Measurements from ENCODE around the gene THSD8. TPM values are rescaled to one million over a fixed set of nuclear protein-coding genes. Genes with fewer than 3 reads are reported as not detected.

THSD8 gene
- total RNA-seq, 1 donor from 2014 or later: not detected

- Histone ChIP-seq H2AFZ (replicated peaks) (peak overlapping the region; percentile 83), H3K27ac (no peak overlapping the region), H3K4me3 (peak overlapping the region; percentile 83), H4K20me1 (ENCODE audit: low read depth) (peaks cover 12% of the 10 kb centered on the region), H3K36me3 (no peaks in the 10 kb centered on the region), H3K4me2 (peak overlapping the region; percentile 95), H3K27me3 (peaks cover 12% of the 10 kb centered on the region), H3K9ac (no peak overlapping the region), H3K9me3 (ENCODE audit: low read depth) (no peaks in the 10 kb centered on the region), H3K79me2 (ENCODE audit: low read depth) (peaks cover 35% of the 10 kb centered on the region), H3K4me1 (peaks cover 10% of the 10 kb centered on the region), H3F3A (ENCODE audit: low read depth) (peaks cover 31% of the 10 kb centered on the region)
- TF ChIP-seq CTCF (IDR thresholded peaks at IDR 0.05): no peak
- no peak for TF ChIP-seq EZH2phosphoT487 (IDR thresholded peaks at IDR 0.05)
- no peak for TF ChIP-seq EZH2 (IDR thresholded peaks at IDR 0.05)
- H3K4me1 Mint-ChIP-seq: peaks cover 28% of the 10 kb centered on the region
- peaks cover 6% of the 10 kb centered on the region for H3K27me3 Mint-ChIP-seq (ENCODE audit: insufficient read depth, low read depth)
- H3K9me3 Mint-ChIP-seq: no peaks in the 10 kb centered on the region
- H3K36me3 Mint-ChIP-seq: peaks cover 3% of the 10 kb centered on the region
- no peak for DNase-seq (ENCODE audit: low spot score)
- H3K4me3 Mint-ChIP-seq: peak overlapping the region; percentile 94
- no peak overlapping the region for H3K27ac Mint-ChIP-seq
These were observed 618 bp downstream of the THSD8 start for GRCh38 chr19:12802267-12803106.

GRCh38 chr19:12804051-12804450 is 2.2 kb downstream of the THSD8 start:
- Histone ChIP-seq H3K9me3 (ENCODE audit: low read depth) (no peaks in the 10 kb centered on the region), H3K4me2 (no peak overlapping the region), H4K20me1 (ENCODE audit: low read depth) (peaks cover 12% of the 10 kb centered on the region), H3K27me3 (peaks cover 12% of the 10 kb centered on the region), H3K4me3 (no peak overlapping the region), H3F3A (ENCODE audit: low read depth) (peaks cover 16% of the 10 kb centered on the region), H3K27ac (no peak overlapping the region), H2AFZ (replicated peaks) (no peak overlapping the region), H3K79me2 (ENCODE audit: low read depth) (peaks cover 39% of the 10 kb centered on the region), H3K4me1 (peaks cover 11% of the 10 kb centered on the region), H3K36me3 (no peaks in the 10 kb centered on the region), H3K9ac (no peak overlapping the region)
- H3K4me1 Mint-ChIP-seq: peaks cover 32% of the 10 kb centered on the region
- H3K4me3 Mint-ChIP-seq: peak overlapping the region; percentile 43
- H3K36me3 Mint-ChIP-seq: peaks cover 9% of the 10 kb centered on the region
- DNase-seq (ENCODE audit: low spot score): no peak
- H3K27me3 Mint-ChIP-seq (ENCODE audit: insufficient read depth, low read depth): peaks cover 6% of the 10 kb centered on the region
- H3K27ac Mint-ChIP-seq: no peak overlapping the region
- TF ChIP-seq EZH2 (IDR thresholded peaks at IDR 0.05) (no peak), EZH2phosphoT487 (IDR thresholded peaks at IDR 0.05) (no peak), CTCF (IDR thresholded peaks at IDR 0.05) (no peak)
- no peaks in the 10 kb centered on the region for H3K9me3 Mint-ChIP-seq

- peaks cover 12% of the 10 kb centered on the region for H3K36me3 Mint-ChIP-seq
- peaks cover 26% of the 10 kb centered on the region for H3K4me1 Mint-ChIP-seq
- Histone ChIP-seq H3K27ac (no peak within 1 kb of the TSS), H3K79me2 (ENCODE audit: low read depth) (peaks cover 16% of the 10 kb centered on the region), H3K9ac (peak within 1 kb of the TSS; percentile 32), H3K4me3 (peak within 1 kb of the TSS; percentile 74), H2AFZ (replicated peaks) (peak within 1 kb of the TSS; percentile 94), H4K20me1 (ENCODE audit: low read depth) (no peaks in the 10 kb centered on the region), H3F3A (ENCODE audit: low read depth) (peaks cover 10% of the 10 kb centered on the region), H3K9me3 (ENCODE audit: low read depth) (no peaks in the 10 kb centered on the region), H3K4me2 (peak within 1 kb of the TSS; percentile 95), H3K36me3 (no peaks in the 10 kb centered on the region), H3K4me1 (peaks cover 6% of the 10 kb centered on the region), H3K27me3 (peaks cover 12% of the 10 kb centered on the region)
- DNase-seq (ENCODE audit: low spot score): peak; percentile 97
- H3K9me3 Mint-ChIP-seq: no peaks in the 10 kb centered on the region
- peaks cover 8% of the 10 kb centered on the region for H3K27me3 Mint-ChIP-seq (ENCODE audit: insufficient read depth, low read depth)
- H3K27ac Mint-ChIP-seq: peak within 1 kb of the TSS; percentile 99
- TF ChIP-seq CTCF (IDR thresholded peaks at IDR 0.05): peak; percentile 7
- no peak for TF ChIP-seq EZH2 (IDR thresholded peaks at IDR 0.05)
- peak within 1 kb of the TSS; percentile 95 for H3K4me3 Mint-ChIP-seq
These were observed 4.6 kb downstream of the THSD8 start, which contains the start of gene RNASEH2A for GRCh38 chr19:12806242-12807081. Gene RNASEH2A (plus strand): TSS chr19:12806584. CDS start chr19:12806674, 90 bp downstream.
